HG03095 (cell line): ENCODE data around the gene CDK16.
"Not testable (repeated sequence)": the region's sequence is repeated elsewhere in the genome, so short reads cannot be mapped to it uniquely, and the experiment has no call there.

Source experiments
- ATAC-seq: cut with Tn5 transposase; IDR thresholded peaks from one replicate; pipeline ENCODE4 v1.9.1; 2021; ENCODE audit warnings: moderate library complexity; ENCODE audit not compliant: unreplicated experiment

The CDK16 gene

DNA sequence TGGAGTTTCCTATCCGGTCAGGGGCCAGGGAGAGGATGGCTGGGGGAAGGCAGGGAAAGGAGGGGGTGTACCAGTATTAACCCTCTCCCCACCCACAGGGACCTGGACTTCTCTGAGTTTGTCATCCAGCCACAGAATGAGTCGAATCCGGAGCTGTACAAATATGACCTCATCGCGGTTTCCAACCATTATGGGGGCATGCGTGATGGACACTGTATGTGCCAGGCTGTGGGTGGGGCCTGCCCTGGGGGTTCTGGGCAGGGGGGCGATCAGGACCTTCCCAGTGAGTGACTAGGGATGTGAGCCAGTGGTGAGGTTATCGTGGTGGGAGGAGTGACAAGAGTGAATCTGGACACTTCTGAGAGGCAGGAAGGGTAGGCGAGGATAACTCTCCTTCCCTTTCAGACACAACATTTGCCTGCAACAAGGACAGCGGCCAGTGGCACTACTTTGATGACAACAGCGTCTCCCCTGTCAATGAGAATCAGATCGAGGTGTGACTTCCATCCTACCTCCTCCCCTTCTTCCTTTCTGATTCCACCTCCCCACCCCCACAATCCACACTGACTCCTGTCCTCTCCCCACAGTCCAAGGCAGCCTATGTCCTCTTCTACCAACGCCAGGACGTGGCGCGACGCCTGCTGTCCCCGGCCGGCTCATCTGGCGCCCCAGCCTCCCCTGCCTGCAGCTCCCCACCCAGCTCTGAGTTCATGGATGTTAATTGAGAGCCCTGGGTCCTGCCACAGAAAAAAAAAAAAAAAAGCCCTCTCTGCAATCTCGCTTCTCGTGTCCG, 28.9 kb downstream of the CDK16 start:
- ATAC-seq = no peak

DNA sequence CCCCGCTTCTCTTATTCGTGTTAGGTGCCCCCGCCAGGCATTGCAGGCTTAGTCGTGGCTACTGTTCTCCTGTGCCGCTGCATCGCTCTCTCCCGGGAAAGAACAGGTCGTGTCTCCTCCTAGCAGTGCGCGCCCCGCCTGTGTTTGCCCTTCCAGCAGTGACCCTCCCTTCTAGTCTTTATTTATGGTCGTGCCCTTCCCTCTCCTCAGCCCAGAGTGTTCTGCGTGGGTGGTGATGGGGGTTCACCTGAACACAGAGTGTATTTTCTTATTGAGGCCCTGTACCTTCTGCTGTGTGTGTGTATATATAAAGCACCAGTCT, 29.5 kb downstream of the CDK16 start:
- no peak for ATAC-seq

- ATAC-seq = no peak
Observed at GRCh38 chrX:47248576-47248975, 30.1 kb downstream of the CDK16 start.

GRCh38 chrX:47250017-47250347, 31.5 kb downstream of the CDK16 start:
- no peak for ATAC-seq

- ATAC-seq = not testable (repeated sequence)
Observed at GRCh38 chrX:47257620-47258019, 39.1 kb downstream of the CDK16 start.

DNA sequence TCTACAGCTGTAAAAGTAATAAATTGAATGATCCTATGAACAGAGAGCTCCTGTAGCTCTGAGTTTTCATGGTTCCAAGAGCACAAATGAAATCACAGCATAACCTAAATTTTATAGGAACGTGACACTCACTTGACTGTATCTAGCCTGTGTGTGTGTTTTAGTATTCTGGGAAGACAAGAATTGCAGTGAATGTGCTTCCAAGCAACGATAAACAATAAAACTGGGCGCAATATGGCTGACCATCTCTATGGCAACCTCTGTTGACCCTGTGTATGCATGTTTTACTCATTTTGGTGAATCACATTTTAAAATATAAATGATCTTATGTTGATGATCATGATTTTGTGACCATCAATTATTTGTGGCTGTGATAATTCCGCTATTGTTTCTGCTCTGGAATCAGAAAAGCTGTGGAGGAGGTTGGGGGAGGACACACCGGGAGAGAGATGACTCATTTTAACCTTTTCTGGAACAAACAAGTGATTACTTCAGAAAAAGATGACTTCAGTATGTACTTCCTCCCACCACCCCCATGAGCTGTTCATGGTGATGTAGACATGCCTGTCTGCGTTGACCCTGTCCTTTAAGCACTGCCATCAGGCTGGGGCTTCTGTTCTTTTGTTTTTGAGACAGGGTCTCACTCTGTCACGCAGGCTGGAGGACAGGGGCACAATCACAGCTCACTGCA, 46.1 kb downstream of the CDK16 start:
- ATAC-seq = no peak

- ATAC-seq = no peak
Observed at GRCh38 chrX:47266643-47267042, 48.2 kb downstream of the CDK16 start.

DNA sequence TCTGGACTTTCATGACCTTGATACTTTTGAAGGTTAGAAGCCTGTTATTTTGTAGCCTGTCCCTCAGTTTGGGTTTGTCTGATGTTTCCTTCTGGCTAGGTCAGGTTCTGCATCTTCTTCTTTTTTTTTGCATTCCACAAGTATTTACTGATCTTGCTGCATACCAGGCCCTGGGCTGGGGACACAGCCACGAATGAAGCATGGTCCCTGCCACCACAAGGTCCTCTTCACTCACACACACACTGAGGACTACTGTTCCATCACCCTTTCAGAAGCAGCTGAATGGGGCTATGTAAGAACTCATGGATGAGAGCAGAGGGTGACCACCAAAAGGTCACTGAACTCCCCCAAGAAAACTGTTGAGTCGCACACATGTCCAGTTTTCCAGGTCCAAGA, 53.5 kb downstream of the CDK16 start:
- no peak for ATAC-seq

GRCh38 chrX:47273011-47273730, 54.7 kb downstream of the CDK16 start:
- ATAC-seq = no peak

DNA sequence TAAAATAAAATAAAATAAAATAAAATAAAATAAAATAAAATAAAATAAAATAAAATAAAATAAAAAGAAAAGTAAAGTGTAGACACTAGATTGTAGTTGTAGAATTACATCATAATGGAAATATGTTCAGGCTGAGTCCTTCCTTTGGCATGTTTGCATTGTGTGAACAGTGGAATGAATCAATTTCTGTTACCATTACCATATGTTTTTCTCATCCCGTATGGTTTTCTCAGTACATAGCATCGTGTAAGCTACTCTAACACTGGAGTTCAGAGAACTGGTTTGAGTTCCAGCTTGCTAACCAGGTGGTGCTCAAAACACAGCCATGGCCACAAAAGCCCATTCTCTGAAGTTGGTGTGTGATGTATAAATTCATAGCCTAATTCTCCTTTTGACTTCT, 60.2 kb downstream of the CDK16 start:
- no peak for ATAC-seq
